GM19328 (cell line): ENCODE results near the gene TMEM95.
A peak's percentile ranks its signal among the peaks of the same experiment; 100 is the strongest.

Experiments
- ATAC-seq: cut with Tn5 transposase; IDR thresholded peaks from one replicate; pipeline ENCODE4 v1.9.1; 2021; ENCODE audit warnings: mild to moderate bottlenecking, moderate library complexity; ENCODE audit not compliant: unreplicated experiment

The TMEM95 gene

DNA sequence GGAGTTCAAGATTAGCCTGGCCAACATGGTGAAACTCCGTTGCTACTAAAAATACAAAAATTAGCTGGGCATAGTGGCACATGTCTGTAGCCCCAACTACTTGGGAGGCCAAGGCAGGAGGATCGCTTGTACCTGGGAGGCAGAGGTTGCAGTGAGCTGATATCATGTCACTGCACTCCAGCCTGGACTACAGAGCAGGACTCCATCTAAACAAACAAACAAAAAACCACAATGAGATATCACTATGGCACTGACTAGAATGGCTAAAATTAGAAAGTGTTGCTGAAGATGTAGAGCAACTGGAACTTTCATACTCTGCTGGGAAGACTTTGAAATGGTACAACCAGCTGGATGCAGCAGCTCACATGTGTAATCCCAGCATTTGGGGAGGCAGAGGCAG, 19.4 kb downstream of the TMEM95 start:
- ATAC-seq, result no peak

GRCh38 chr17:7379134-7379533, 24.2 kb downstream of the TMEM95 start:
- ATAC-seq, result no peak

DNA sequence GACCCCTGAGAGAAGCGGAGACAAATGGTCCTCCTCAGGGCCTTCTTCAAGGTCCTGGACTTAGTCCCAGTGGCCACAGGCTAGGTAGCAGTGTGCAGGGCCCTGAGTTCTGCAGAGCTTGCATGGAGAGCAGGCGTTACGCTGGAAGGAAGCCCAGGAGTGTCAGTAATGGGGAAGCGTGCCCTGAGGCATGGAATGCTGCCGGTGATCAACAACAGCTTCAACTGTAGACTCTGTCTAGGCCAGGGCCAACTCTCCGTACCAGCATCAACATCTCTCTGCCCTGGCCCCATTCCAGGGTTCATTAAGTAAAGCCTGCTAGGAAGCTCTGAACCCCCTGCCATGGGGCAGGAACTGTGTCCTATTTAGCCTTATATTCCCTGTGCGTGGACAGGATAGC, 25.4 kb downstream of the TMEM95 start:
- ATAC-seq, result no peak

GRCh38 chr17:7380855-7381683, 26.1 kb downstream of the TMEM95 start, which contains the start of gene TNK1:
Gene TNK1 (plus strand): TSS chr17:7381089. CDS start chr17:7382927, 1,838 bp downstream.
- ATAC-seq, result no peak

DNA sequence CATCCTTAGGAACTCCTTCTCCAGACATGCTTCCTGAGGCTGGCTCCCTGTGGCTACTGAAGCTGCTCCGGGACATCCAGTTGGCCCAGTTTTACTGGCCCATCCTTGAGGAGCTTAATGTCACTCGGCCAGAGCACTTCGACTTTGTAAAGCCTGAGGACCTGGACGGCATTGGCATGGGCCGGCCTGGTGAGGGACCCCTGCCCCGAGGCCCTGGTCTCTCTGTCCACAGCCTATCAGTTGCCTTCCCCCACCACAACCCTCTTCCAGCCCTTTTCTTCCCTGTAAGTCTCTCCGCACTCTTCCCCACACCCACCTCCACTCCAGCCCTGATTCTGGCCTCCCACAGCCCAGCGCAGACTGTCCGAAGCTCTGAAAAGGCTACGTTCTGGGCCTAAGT, 27.9 kb downstream of the TMEM95 start:
- ATAC-seq, result no peak

- no peak for ATAC-seq
These were observed 28.4 kb downstream of the TMEM95 start for GRCh38 chr17:7383371-7383741.

DNA sequence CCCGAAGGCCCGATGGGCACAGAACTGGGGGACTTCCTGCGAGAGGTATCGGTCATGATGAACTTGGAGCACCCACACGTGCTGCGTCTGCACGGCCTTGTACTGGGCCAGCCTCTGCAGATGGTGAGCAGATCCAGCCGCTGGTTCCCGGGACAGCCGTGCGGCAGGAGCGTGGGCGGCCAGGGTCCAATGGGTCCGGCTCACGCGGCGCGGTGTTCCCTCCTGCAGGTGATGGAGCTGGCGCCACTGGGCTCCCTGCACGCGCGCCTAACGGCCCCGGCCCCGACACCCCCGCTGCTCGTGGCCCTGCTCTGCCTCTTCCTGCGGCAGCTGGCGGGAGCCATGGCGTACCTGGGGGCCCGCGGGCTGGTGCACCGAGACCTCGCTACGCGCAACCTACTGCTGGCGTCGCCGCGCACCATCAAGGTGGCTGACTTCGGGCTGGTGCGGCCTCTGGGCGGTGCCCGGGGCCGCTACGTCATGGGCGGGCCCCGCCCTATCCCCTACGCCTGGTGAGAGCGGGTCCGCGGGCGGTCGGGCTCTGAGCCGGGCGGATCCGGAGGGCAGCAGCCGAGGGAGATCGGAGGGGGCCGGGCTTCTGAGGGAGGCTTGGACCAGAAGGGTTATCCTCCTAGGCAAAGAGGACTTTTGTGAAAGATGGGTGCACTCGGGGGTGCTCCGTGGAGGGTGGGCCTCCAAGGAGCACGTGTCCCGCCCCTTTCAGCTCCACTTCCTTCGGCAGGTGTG, 29.0 kb downstream of the TMEM95 start:
- peak; percentile 67 for ATAC-seq

- no peak for ATAC-seq
These were observed 29.6 kb downstream of the TMEM95 start for GRCh38 chr17:7384489-7385081.

DNA sequence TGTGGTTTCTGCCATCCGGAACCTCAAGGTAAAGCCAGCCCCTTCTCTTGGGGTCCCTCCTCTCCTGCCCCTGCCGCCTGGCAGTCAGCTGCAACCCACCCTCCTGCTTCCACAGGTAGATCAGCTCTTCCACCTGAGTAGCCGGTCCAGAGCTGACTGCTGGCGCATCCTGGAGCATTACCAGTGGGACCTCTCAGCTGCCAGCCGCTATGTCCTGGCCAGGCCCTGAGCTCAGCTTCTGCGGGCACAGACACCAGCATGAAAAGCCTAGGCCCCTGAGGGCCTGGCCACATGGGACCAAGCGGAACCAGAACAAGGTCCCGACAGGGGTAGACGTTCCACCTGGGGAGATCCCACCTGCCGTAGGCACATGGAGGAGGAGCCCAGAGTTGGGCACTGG, 33.9 kb downstream of the TMEM95 start:
- ATAC-seq, result no peak

GRCh38 chr17:7389924-7390910, 35.3 kb downstream of the TMEM95 start:
- no peak for ATAC-seq

- no peak for ATAC-seq
These were observed 36.4 kb downstream of the TMEM95 start for GRCh38 chr17:7391307-7391706.

DNA sequence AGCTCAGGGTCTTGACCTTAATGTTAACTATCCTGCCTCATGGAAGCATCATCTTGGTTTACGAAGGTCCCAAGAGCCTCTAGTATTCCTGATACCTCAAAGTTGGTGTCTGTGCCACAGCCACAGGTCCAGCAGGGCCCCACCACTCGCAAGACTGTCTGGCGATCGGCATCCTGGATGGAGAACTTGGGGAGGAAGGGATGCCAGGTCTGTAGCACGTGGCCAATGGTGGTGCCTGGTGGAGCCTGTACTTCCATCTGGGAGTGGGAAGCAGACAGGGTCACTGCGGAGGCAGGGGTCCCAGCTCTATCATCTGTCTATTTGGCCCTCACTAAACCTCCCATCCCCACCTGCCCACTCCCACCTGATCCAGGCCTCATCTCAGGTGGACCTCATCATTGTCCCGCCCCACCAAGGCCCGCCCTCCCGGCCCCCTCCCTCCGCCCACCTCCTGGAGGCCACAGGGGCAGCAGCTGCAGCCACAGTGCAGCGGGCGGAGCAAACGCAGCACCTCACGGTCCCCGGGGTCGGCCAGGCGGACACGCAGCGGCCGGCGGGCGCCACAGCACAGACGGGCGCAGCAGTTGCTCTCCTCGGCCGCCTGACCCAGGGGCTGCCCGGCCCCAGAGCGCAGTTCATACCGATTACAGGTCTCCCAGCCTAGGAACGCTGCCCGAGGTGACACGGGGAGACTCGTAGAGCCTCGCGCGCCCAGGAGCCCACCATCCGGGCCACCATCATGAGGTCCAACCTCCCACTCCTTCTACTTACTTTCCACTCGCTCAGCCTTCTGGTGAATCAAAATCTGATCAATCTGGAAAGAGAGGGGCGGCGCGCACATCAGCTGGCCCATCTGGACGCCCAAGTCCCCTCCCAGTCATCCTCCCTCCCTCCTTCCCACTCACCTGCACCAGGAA, 38.0 kb downstream of the TMEM95 start:
- ATAC-seq, result no peak

- peak; percentile 52 for ATAC-seq
These were observed 38.9 kb downstream of the TMEM95 start for GRCh38 chr17:7393613-7394451.

GRCh38 chr17:7394452-7395191, 39.7 kb downstream of the TMEM95 start, which contains the start of gene PLSCR3:
Gene PLSCR3 (minus strand): TSS chr17:7394525. CDS start chr17:7394110, 415 bp downstream.
- peak; percentile 81 for ATAC-seq

- ATAC-seq, result no peak
These were observed 41.2 kb downstream of the TMEM95 start for GRCh38 chr17:7396147-7396546.

DNA sequence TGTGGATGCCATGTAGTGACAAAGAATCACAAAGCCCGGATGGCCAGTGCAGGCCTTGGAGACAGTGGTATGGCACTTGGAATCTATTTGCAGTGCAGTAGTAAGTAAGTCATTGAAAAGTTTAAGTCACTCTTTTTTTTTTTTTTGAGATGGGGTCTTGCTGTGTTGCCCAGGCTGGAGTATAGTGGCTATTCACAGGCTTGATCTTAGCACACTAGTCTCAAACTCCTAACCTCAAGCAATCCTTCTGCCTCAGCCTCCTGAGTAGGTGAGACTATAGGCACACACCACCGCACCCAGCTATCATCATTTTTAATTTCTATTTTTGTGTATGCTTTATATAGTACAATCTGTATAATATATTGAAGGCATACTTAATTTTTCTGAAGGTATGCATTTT, 43.7 kb downstream of the TMEM95 start:
- no peak for ATAC-seq

GRCh38 chr17:7403043-7403726, 48.2 kb downstream of the TMEM95 start:
- no peak for ATAC-seq

DNA sequence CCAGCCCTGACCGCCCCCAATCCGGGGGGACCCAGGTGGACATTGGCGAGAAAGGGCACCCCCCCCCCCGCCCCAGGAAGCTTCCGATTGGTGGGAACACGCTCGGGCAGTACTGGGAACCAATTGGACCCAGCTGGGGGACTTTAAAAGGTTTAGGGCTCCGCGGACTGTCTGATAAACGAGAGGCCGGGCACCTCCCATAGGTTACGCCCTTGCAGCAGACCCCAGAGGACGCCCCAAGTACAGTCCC, 48.7 kb downstream of the TMEM95 start:
- ATAC-seq, result peak; percentile 4
